GM12892 (cell line): ENCODE measurements around the gene SPATA13.

Experiments used
- POLR2A ChIP-seq: IDR thresholded peaks from 2 replicates; pipeline ENCODE4 v1.6.1; 2011; ENCODE audit warnings: low read depth, low read length, control low read depth
- POLR2AphosphoS5 ChIP-seq: IDR thresholded peaks from 2 replicates; pipeline ENCODE4 v1.6.1; 2011; ENCODE audit warnings: low read depth, low read length, control low read depth
- TAF1 ChIP-seq: IDR thresholded peaks from 2 replicates; pipeline ENCODE4 v1.6.1; 2011; ENCODE audit warnings: low read depth, mild to moderate bottlenecking, control low read depth, low read length, borderline replicate concordance

GRCh38 chr13:24194447-24194846 is 33.9 kb downstream of the SPATA13 start:
- TF ChIP-seq POLR2A = no peak
- no peak for TF ChIP-seq POLR2AphosphoS5
- no peak for TF ChIP-seq TAF1
